Urinary bladder (tissue), 4 donors: ENCODE measurements around the gene GFOD2. TPM values are rescaled to one million over a fixed set of nuclear protein-coding genes. Genes with fewer than 3 reads are reported as not detected.
A peak's percentile ranks its signal among the peaks of the same experiment; 100 is the strongest.
"Not testable (repeated sequence)": the region's sequence is repeated elsewhere in the genome, so short reads cannot be mapped to it uniquely, and the experiment has no call there.

Experiments used
- DNase-seq: peaks from one replicate; pipeline ENCODE4 v3.0.0-alpha.2; 2015; ENCODE audit errors: extremely low spot score
- H3K27ac ChIP-seq: one replicate; pipeline ENCODE4 v1.5.1; 2013; ENCODE audit warnings: low read depth, mild to moderate bottlenecking, moderate library complexity
- H3K36me3 ChIP-seq: one replicate; pipeline ENCODE4 v1.6.1; 2013; ENCODE audit warnings: mild to moderate bottlenecking, moderate library complexity; ENCODE audit not compliant: insufficient read depth
- H3K4me1 ChIP-seq: one replicate; pipeline ENCODE4 v1.6.1; 2013; ENCODE audit warnings: mild to moderate bottlenecking, moderate library complexity; ENCODE audit not compliant: insufficient read depth
- H3K4me3 ChIP-seq: one replicate; pipeline ENCODE4 v1.5.1; 2013; ENCODE audit warnings: low read depth, low read length
- WGBS: extraction: QIAGEN DNeasy Blood & Tissue Kit; methylation state at CpG from one replicate; pipeline ENCODE4 v1.1.7; 2013; 5-methylcytosine and 5-hydroxymethylcytosine counted together
- polyA plus RNA-seq: library from polyadenylated mRNA; stranded (reverse); fragments of 200-250 nt; gene quantifications from one replicate; pipeline ENCODE4 v1.2.3, GENCODE V29; 2013
- total RNA-seq: library from RNA; depleted of rRNA; stranded (reverse); fragments of >200 nt; gene quantifications from one replicate; pipeline ENCODE4 v1.2.3, GENCODE V29; 2014
- donor health status: healthy with polysubstance abuse.
- donor health status: healthy.

The GFOD2 gene, protein sequence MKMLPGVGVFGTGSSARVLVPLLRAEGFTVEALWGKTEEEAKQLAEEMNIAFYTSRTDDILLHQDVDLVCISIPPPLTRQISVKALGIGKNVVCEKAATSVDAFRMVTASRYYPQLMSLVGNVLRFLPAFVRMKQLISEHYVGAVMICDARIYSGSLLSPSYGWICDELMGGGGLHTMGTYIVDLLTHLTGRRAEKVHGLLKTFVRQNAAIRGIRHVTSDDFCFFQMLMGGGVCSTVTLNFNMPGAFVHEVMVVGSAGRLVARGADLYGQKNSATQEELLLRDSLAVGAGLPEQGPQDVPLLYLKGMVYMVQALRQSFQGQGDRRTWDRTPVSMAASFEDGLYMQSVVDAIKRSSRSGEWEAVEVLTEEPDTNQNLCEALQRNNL
- 16.1 TPM for total RNA-seq
- polyA plus RNA-seq: 19.4 TPM

DNA sequence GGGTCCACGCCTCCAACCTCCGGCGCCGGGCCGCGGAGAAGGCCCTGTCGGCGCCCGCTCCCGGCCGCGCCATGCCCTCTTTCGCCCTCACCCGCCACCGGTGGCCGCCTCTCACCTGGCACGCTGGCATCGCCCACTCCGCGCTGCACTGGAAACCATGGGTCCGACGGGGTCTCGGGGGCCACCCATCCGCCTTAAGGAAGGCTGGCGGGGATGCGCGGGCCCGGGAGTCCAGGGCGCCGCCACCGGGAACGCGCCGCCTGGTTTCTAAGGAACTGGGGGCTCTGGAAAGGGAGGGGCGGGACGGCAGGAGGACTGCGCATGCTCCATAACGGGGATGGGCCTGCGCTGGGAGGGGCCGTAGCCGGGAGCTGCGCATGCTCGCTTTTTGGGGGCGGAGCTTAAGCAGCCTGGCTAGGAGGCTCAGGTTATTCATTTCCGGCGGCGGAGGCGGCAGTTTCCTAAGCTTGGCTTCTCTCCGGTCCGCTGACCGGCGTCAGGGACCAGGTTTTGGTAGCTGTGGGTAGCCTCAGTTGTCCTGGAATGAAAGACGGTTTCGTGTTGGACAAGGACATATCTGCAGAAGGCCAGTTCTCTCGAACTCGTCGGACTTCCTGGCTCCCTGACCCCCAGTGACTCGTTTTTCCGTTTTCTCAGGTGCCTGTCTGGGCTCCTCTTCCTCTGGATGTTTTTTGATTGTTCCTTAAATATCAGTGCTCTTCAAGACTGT is at the start of gene GFOD2:
GFOD2 (minus strand) TSS at position 269 of the 730 bp plus-strand sequence. CDS start 33,601 bp downstream, outside the sequence.
- peak; percentile 84 for DNase-seq
- no peaks in the 10 kb centered on the region for H3K4me1 ChIP-seq
- peak within 1 kb of the TSS; percentile 43 for H3K27ac ChIP-seq
- WGBS: under 1% methylated on average over 59 of the region's 59 CpGs
- no peaks in the 10 kb centered on the region for H3K36me3 ChIP-seq
- peak within 1 kb of the TSS; percentile 89 for H3K4me3 ChIP-seq

DNA sequence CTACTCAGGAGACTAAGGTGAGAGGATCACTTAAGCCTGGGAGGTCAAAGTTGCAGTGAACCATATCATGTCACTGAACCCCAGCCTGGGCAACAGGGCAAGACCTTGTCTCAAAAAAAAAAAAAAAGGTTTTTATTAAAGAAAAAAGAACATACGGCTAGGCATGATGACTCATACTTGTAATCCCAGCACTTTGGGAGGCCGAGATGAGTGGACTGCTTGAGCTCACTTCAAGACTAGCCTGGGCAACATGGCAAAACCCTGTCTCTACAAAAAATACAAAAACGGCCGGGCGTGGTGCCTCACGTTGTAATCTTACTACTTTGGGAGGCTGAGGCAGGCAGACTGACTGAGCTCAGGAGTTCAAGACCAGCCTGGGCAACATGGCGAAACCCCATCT is 48.8 kb upstream of the GFOD2 start:
- no peak for DNase-seq
- H3K4me1 ChIP-seq: no peaks in the 10 kb centered on the region
- H3K27ac ChIP-seq: no peak overlapping the region
- no peak overlapping the region for H3K4me3 ChIP-seq
- WGBS: 79% methylated on average over 7 of the region's 7 CpGs
- no peaks in the 10 kb centered on the region for H3K36me3 ChIP-seq

DNA sequence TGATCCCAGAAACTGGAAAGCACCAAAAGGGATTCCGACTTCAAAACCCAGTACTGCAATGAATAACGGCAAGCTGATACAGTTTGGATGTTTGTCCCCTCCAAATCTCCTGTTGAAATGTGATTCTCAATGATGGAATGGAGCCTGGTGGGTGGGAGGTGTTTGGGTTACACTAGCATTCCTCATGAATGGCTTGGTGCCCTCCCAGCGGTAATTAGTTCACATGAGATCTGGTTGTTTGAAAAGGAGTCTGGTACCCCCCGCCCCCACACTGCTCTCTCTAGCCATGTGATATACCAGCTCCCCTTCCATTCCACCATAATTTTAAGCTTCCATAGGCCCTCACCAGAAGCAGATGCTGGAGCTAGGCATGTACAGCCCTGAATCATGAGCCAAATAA is 47.2 kb upstream of the GFOD2 start:
- no peak for DNase-seq
- Histone ChIP-seq H3K4me1 (no peaks in the 10 kb centered on the region), H3K36me3 (no peaks in the 10 kb centered on the region), H3K4me3 (no peak overlapping the region), H3K27ac (no peak overlapping the region)
- WGBS: 84% methylated on average over 4 of the region's 4 CpGs

DNA sequence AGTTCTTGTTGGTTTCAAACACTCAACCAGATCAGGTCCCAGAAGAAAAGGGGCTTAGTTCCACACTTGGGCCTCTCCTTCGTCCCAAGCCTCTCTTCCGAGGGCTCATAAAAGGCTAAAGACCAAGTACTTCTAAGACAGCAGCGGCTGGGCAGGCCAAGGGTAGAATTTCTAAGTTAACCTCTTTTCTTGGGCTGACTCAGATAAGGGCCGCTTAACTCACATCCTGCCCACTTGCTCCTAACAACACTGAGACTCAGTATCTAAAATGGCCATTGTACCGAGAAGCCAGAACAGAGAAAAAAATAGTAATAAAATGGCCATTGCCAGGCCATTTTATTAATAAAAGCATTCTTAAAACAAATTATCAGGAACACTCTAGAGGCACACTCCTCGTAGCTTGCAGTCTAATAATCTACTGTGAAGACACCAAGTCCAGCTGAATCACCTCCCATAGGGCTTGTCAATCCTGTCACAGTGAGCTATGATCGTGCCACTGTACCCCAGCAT is 45.1 kb upstream of the GFOD2 start:
- 86% methylated on average over 7 of the region's 7 CpGs for WGBS
- no peaks in the 10 kb centered on the region for H3K4me1 ChIP-seq
- H3K4me3 ChIP-seq: no peak overlapping the region
- no peak overlapping the region for H3K27ac ChIP-seq
- DNase-seq: no peak
- H3K36me3 ChIP-seq: no peaks in the 10 kb centered on the region

DNA sequence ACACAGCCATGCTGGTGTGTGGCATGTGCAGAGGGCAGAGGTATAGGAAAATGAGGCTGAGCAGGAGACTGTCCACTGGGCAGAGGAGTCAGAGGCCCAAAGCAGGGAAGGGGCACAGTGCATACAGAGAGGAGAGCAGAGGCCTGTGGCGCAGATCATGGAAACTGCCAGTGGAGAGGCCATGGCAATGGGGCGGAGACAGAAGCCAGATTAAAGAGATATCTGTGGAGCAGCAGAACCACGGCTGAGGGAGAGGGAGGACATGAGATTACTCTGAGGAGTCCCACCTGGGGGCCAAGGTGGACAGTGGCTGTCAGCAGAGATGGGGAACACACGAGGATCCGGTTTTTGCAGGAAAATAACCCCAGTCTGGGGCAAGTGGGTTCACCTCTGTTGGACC is 44.0 kb upstream of the GFOD2 start:
- 85% methylated on average over 5 of the region's 5 CpGs for WGBS
- Histone ChIP-seq H3K27ac (no peak overlapping the region), H3K4me1 (no peaks in the 10 kb centered on the region), H3K4me3 (no peak overlapping the region), H3K36me3 (no peaks in the 10 kb centered on the region)
- DNase-seq: no peak

DNA sequence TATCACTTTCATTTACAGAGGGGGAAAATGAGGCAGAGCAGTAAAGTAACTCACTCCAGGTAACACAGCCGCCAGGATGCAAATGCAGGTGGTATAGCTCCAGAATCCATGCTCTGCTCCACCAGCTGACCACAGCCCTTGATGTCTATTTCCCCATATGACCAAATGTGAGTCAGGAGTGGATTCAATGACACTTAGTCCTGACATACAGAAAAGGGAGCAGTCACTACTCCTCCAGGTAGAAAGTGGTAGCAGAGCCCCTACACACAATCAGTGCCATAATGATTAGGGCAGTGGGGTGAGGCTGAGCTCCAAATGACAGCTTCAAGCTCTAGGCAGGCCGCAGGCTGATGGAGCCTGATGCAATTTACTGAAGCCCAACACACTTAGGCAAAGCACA is 43.3 kb upstream of the GFOD2 start:
- Histone ChIP-seq H3K4me1 (no peaks in the 10 kb centered on the region), H3K4me3 (no peak overlapping the region), H3K36me3 (no peaks in the 10 kb centered on the region), H3K27ac (no peak overlapping the region)
- DNase-seq: no peak
- 91% methylated on average over 2 of the region's 2 CpGs for WGBS

DNA sequence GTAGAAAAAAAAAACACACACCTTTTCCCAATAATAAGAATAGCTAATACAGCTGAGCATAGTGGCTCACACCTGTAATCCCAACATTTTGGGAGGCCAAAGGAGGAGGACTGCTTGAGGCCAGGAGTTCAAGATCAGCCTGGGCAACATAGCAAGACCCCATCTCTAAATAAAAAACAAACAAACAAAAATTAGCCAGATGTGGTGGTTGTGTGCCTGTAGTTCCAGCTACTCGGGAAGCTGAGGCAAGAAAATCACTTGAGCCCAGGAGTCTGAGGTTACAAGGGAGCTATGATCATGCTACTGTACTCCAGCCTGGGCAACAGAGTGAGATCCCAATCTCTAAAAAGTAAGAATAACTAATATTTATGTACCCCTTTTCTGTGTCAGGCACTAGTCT is 42.8 kb upstream of the GFOD2 start:
- H3K36me3 ChIP-seq: no peaks in the 10 kb centered on the region
- WGBS: 93% methylated on average over 1 of the region's 1 CpG
- DNase-seq: no peak
- H3K27ac ChIP-seq: no peak overlapping the region
- no peaks in the 10 kb centered on the region for H3K4me1 ChIP-seq
- no peak overlapping the region for H3K4me3 ChIP-seq

DNA sequence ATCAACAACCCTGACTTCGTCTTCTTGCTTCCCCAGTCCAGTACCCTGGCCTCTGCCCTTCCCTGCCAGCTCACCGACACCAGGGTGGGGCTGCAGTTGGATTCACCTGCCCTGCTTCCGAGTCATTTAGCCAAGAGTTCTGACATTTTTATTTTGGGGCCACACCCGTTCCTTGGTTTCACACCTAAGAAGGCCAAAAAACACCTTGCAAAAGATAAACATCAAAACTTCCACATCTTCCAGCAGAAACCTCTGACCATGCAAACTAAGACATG is 41.8 kb upstream of the GFOD2 start:
- no peak overlapping the region for H3K4me3 ChIP-seq
- whole genome bisulfite sequencing: 81% methylated on average over 4 of the region's 4 CpGs
- H3K4me1 ChIP-seq: no peaks in the 10 kb centered on the region
- H3K36me3 ChIP-seq: no peaks in the 10 kb centered on the region
- no peak overlapping the region for H3K27ac ChIP-seq
- no peak for DNase-seq

DNA sequence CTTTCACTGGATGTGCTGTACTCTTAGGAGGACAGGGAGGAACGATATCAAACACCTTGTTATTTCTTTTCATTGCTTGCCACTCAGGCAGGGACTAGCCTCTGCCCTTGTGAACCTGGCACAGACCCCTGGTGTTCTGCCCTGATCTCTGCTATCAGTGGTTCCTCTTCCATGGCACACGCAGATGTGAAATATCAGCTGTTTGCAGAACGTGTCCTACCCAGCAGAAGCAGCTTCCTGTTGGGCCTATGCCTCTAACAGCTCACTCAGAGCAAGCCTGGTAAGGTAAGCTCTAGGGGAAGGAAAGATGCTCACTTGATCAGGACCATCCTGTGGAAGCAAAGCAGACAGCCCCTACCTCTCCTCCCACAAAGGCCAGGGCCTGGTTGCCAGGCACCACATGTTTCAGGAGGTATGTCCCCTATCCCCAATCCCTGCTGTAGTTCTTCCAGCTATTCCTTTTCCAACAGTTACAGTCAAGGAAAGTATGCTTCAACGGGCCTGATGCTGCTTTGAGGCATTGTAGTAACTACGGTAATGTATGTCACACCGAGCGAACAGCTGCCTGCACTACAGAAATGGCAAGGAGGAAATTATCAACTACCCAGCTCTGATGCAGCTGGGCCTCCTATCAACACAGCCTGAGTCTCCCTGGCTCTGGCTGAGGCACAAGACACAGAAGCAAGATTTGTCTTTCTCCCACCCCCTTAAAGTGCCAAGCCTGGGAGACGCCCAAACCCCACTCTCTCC is 41.3 kb upstream of the GFOD2 start:
- Histone ChIP-seq H3K4me1 (no peaks in the 10 kb centered on the region), H3K4me3 (no peak overlapping the region), H3K36me3 (no peaks in the 10 kb centered on the region), H3K27ac (no peak overlapping the region)
- no peak for DNase-seq
- 71% methylated on average over 8 of the region's 8 CpGs for WGBS

DNA sequence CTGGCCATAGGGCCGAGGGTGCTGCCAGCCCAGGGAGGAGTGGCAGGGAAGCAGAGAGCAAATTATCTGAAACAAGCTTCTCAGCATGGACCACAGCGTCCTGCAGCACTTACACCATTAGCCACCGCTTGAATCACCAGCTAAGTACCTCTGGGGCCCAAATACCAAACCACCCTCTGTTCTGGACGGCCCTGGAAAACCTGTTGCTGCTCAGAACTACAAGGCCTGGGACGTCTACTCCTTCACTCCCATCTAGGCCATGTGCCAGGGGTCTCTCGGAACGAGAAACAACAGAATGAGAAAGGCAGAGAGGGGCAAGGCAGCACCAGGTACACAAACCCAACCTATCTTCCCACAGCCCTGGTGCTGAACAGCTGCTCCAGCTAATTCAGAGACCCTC is 39.9 kb upstream of the GFOD2 start:
- no peak for DNase-seq
- Histone ChIP-seq H3K4me1 (no peaks in the 10 kb centered on the region), H3K4me3 (no peak overlapping the region), H3K36me3 (no peaks in the 10 kb centered on the region), H3K27ac (no peak overlapping the region)
- 83% methylated on average over 7 of the region's 7 CpGs for WGBS

DNA sequence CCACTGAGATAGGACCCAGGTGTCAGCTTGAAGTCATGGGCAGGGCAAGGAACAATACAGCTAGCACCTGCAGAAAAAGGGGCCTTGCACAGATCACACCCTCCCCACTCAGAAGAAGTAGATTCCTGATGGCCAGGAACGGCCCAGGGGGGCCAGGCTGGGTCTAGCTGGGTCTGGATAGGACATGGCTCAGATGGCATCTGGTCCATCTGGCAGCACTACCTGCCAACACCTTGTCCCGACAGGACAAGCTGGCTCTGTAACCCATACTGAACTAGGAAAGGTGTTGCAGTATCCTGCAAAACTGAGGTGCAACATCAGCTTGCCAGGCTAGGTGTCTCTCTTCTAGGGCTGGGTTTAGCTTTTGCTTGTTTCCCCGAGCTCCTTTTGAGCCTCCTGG is 38.9 kb upstream of the GFOD2 start:
- no peak overlapping the region for H3K27ac ChIP-seq
- 90% methylated on average over 3 of the region's 3 CpGs for WGBS

DNA sequence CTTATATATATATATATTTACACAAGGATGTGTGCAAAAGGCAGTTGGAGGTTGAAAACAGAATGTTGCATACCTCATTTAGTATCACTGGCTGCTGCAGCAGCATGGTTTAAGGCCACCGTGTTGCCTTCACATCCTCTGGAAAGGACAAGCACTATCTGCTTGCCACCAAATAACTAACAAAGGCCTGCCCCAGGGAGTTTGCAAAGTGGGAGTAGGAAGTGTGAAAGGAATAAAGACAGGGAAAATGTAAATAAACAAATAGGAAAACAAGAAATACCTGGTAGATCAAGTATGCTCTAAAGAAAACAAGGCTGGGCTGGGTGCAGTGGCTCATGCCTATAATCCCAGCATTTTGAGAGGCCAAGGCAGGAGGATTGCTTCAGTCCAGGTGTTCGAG is 33.5 kb upstream of the GFOD2 start:
- no peak overlapping the region for H3K4me3 ChIP-seq
- WGBS: 64% methylated on average over 2 of the region's 2 CpGs
- no peak overlapping the region for H3K27ac ChIP-seq
- no peaks in the 10 kb centered on the region for H3K36me3 ChIP-seq
- DNase-seq: no peak
- H3K4me1 ChIP-seq: no peaks in the 10 kb centered on the region

More for the DNA sequence above, 38.9 kb upstream of the GFOD2 start:
- Histone ChIP-seq H3K36me3 (no peaks in the 10 kb centered on the region), H3K4me1 (no peaks in the 10 kb centered on the region), H3K4me3 (no peak overlapping the region)
- DNase-seq: no peak

DNA sequence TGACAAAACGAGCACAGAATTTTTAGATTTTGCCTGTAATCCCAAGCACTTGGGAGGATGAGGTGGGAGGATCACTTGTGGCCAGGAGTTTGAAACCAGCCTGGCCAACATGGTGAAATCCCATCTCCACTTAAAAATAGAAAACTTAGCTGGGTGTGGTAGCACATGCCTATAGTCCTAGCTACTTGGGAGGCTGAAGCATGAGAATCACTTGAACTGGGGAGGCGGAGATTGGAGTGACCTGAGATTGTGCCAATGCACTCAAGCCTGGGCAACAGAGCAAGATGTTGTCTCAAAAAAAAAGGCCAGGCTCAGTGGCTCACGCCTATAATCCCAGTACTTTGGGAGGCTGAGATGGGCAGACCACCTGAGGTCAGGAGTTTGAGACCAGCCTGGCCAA is 32.2 kb upstream of the GFOD2 start:
- not testable (repeated sequence) for H3K36me3 ChIP-seq, DNase-seq, H3K4me1 ChIP-seq, H3K27ac ChIP-seq, H3K4me3 ChIP-seq
- WGBS: 97% methylated on average over 3 of the region's 3 CpGs

DNA sequence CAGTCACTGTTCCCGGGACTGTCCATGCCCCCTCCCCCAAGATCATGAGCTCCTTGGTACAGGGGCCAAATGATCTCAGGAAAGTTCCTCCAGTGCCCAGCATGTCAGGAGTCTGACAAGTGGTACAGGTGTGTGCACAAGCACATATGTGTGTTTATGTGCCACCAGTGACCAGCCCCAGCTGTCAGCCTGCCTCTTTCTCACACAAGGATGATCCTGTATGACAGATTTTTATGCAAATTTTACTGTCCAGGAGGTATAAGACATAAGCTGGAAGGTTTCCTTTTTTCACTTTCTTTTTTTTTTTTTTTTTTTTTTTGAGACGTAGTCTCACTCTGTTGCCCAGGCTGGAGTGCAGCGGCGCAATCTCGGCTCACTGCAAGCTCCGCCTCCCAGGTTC is 31.4 kb upstream of the GFOD2 start:
- no peak overlapping the region for H3K27ac ChIP-seq
- no peaks in the 10 kb centered on the region for H3K36me3 ChIP-seq
- no peaks in the 10 kb centered on the region for H3K4me1 ChIP-seq
- WGBS: 93% methylated on average over 6 of the region's 6 CpGs
- no peak for DNase-seq
- no peak overlapping the region for H3K4me3 ChIP-seq
